Esophagus muscularis mucosa (tissue), 3 donors: Measurements from ENCODE around the gene NAA60.

Experiments
- CTCF ChIP-seq, 3 experiments: fragments of 200-600 bp in 2 of 3; fragments of 450-650 bp in 1 of 3; sonication (generic) in 2 of 3; IDR thresholded peaks; one replicate each; pipeline ENCODE4 v1.5.1; 2017 to 2019; ENCODE audit warnings: antibody characterized with exemption in 3 of 3, mild to moderate bottlenecking in 2 of 3, moderate library complexity in 1 of 3
- POLR2AphosphoS5 ChIP-seq, 2 donors: sonication (generic); formaldehyde crosslinking; IDR thresholded peaks; one replicate each; pipeline ENCODE4 v1.6.1; 2017; ENCODE audit warnings: antibody characterized with exemption in 2 of 2

GRCh38 chr16:3400779-3401688, 42.4 kb upstream of the NAA60 start, which contains the start of the genes ZNF174 and ZSCAN32:
- TF ChIP-seq POLR2AphosphoS5 (IDR thresholded peaks at IDR 0.05), result peak; percentile 88 to 96
- TF ChIP-seq CTCF (IDR thresholded peaks at IDR 0.05), result peak in 1 of 3 experiments; percentile 45
